NB4 (cell line): ENCODE results near the gene SRPRB.

ENCODE experiments used
- DNase-seq: peaks from one replicate; pipeline ENCODE4 v3.0.0; 2010; ENCODE audit warnings: low read depth
- H3K4me3 ChIP-seq: one replicate; pipeline ENCODE4 v1.5.1; 2011; ENCODE audit warnings: mild to moderate bottlenecking, low read depth, low read length, moderate library complexity
- MAX ChIP-seq: IDR thresholded peaks from 2 replicates; pipeline ENCODE4 v1.6.1; 2011; ENCODE audit warnings: low read depth, low read length
- MYC ChIP-seq: IDR thresholded peaks from 2 replicates; pipeline ENCODE4 v1.6.1; 2011; ENCODE audit warnings: low read depth, low read length
- POLR2A ChIP-seq: IDR thresholded peaks from 2 replicates; pipeline ENCODE4 v1.6.1; 2011; ENCODE audit warnings: mild to moderate bottlenecking; ENCODE audit not compliant: insufficient read length; ENCODE audit errors: extremely low read depth
- TF ChIP-seq, protein P1 (sequence below): IDR thresholded peaks from one replicate; pipeline ENCODE4 v1.5.1; 2012; ENCODE audit warnings: low read depth, low read length

SRPRB gene

GRCh38 chr3:133865136-133865855 is 59.7 kb downstream of the SRPRB start:
- DNase-seq: no peak
- no peak overlapping the region for H3K4me3 ChIP-seq
- TF ChIP-seq POLR2A: no peak
- TF ChIP-seq, protein P1, sequence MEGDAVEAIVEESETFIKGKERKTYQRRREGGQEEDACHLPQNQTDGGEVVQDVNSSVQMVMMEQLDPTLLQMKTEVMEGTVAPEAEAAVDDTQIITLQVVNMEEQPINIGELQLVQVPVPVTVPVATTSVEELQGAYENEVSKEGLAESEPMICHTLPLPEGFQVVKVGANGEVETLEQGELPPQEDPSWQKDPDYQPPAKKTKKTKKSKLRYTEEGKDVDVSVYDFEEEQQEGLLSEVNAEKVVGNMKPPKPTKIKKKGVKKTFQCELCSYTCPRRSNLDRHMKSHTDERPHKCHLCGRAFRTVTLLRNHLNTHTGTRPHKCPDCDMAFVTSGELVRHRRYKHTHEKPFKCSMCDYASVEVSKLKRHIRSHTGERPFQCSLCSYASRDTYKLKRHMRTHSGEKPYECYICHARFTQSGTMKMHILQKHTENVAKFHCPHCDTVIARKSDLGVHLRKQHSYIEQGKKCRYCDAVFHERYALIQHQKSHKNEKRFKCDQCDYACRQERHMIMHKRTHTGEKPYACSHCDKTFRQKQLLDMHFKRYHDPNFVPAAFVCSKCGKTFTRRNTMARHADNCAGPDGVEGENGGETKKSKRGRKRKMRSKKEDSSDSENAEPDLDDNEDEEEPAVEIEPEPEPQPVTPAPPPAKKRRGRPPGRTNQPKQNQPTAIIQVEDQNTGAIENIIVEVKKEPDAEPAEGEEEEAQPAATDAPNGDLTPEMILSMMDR: peak; percentile 12

GRCh38 chr3:133866141-133866540 is 60.5 kb downstream of the SRPRB start:
- no peak overlapping the region for H3K4me3 ChIP-seq
- TF ChIP-seq, protein P1: no peak
- TF ChIP-seq MYC (no peak), POLR2A (no peak), MAX (no peak)
- DNase-seq: no peak

DNA sequence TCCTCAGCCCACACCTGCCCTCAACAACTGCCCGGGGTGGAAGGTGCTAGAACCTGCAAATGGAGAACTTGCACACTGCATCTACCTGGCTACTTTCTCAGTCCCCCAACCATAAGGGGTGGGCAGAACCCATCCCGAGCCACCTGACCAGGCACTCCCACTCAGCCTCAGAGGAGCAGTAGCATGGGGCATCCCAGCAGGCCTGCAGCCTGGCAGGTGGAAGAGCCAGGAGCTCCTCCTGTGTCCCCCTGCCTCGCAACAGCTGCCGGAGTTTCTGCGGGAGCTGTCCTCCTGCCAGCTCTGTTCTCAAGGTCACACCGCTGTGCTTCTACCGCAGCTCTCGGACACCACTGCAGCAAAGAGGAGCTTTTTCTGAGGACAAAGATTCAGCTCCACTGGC is 62.6 kb downstream of the SRPRB start:
- TF ChIP-seq, protein P1: no peak
- TF ChIP-seq MYC: no peak
- TF ChIP-seq POLR2A: no peak
- TF ChIP-seq MAX: no peak
- DNase-seq: no peak
- H3K4me3 ChIP-seq: no peak overlapping the region

DNA sequence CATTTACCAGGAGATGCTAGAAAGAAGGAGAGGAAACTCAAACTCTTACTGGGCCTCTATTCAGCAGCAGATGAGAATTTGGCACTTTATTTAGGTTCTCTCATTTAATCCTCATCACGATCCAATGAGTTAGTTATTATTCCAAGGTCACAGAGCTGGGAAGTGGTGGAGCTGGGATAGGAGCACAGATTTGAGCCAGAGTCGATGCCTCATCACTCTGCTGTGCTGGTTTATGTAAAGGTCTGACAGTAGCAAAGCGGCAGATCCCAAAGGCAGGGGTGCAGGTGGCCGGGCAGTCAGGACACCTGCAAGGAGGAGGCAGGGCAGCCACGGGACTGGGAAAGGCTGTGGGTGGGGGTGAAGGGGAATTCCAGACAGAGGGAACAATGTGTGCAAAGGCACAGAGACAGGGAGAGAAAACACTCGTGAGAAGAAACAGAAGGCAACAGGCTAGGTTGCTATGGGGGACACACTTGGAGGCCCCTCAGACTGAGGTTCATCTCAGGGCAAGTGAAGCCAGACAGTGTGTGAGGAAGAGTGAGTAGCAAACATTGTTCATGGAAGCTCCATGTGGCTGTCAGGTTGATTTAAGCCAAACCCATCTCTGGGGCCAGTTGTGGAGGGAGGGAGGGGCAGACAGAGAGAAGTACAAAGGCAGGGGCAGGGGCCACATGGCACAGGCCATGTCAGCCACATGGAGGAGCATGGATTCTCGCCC is 63.3 kb downstream of the SRPRB start:
- H3K4me3 ChIP-seq: no peak overlapping the region
- TF ChIP-seq MYC (no peak), POLR2A (no peak), MAX (no peak)
- TF ChIP-seq, protein P1: no peak
- DNase-seq: no peak

GRCh38 chr3:133869586-133869985 is 64.0 kb downstream of the SRPRB start:
- TF ChIP-seq MAX (no peak), MYC (no peak), POLR2A (no peak)
- TF ChIP-seq, protein P1: no peak
- DNase-seq: no peak
- H3K4me3 ChIP-seq: no peak overlapping the region
